Testis (tissue), 2 donors: ENCODE measurements around the gene OR6C68.
"Not testable (repeated sequence)": the region's sequence is repeated elsewhere in the genome, so short reads cannot be mapped to it uniquely, and the experiment has no call there.

Experiments used
- CTCF ChIP-seq, 3 experiments: fragments of 450-650 bp in 2 of 3; fragments of 200-600 bp in 1 of 3; sonication (generic) in 1 of 3; IDR thresholded peaks; one replicate each; pipeline ENCODE4 v1.5.1; 2016 to 2019; ENCODE audit warnings: antibody characterized with exemption in 3 of 3, mild to moderate bottlenecking in 2 of 3, moderate library complexity in 1 of 3
- POLR2A ChIP-seq: fragments of 450-650 bp; IDR thresholded peaks from one replicate; pipeline ENCODE4 v1.6.1; 2017; ENCODE audit warnings: antibody characterized with exemption, mild to moderate bottlenecking, moderate library complexity

- TF ChIP-seq CTCF (IDR thresholded peaks at IDR 0.05); POLR2A: not testable (repeated sequence)
Observed at GRCh38 chr12:55479136-55479535, 13.0 kb upstream of the OR6C68 start.
